Choroid plexus epithelial cell (primary cell): ENCODE measurements around the gene SERPINA4.
A peak's percentile ranks its signal among the peaks of the same experiment; 100 is the strongest.

Experiments used
- DNase-seq: peaks from one replicate; pipeline ENCODE4 v3.0.0-alpha.2; 2010; ENCODE audit warnings: low read depth
- H3K4me3 ChIP-seq: 2 replicates; pipeline ENCODE4 v1.5.1; 2011; ENCODE audit warnings: low read depth, mild to moderate bottlenecking, control low read depth, low read length, moderate library complexity
- CTCF ChIP-seq: conservative IDR thresholded peaks from 2 replicates; pipeline ENCODE4 v1.5.1; 2011; ENCODE audit warnings: low read depth, mild to moderate bottlenecking, control low read depth, inconsistent platforms, low read length, moderate library complexity

Gene SERPINA4

GRCh38 chr14:94591871-94592270, 30.6 kb downstream of the SERPINA4 start:
- no peak overlapping the region for H3K4me3 ChIP-seq
- TF ChIP-seq CTCF: no peak

GRCh38 chr14:94592457-94592856, 31.2 kb downstream of the SERPINA4 start:
- no peak for DNase-seq
- no peak overlapping the region for H3K4me3 ChIP-seq
- no peak for TF ChIP-seq CTCF

More at GRCh38 chr14:94591871-94592270, 30.6 kb downstream of the SERPINA4 start:
- no peak for DNase-seq

GRCh38 chr14:94593376-94593748, 32.1 kb downstream of the SERPINA4 start:
- no peak for TF ChIP-seq CTCF
- H3K4me3 ChIP-seq: no peak overlapping the region
- no peak for DNase-seq

- TF ChIP-seq CTCF: no peak
- peak; percentile 44 for DNase-seq
- H3K4me3 ChIP-seq: no peak overlapping the region
Measured at GRCh38 chr14:94593749-94594431, 32.6 kb downstream of the SERPINA4 start.

- no peak for DNase-seq
- H3K4me3 ChIP-seq: no peak overlapping the region
- no peak for TF ChIP-seq CTCF
Measured at GRCh38 chr14:94594441-94594840, 33.2 kb downstream of the SERPINA4 start.

GRCh38 chr14:94595912-94596311, 34.7 kb downstream of the SERPINA4 start:
- no peak overlapping the region for H3K4me3 ChIP-seq
- TF ChIP-seq CTCF: no peak
- no peak for DNase-seq

GRCh38 chr14:94596361-94596760, 35.1 kb downstream of the SERPINA4 start:
- no peak for DNase-seq
- H3K4me3 ChIP-seq: no peak overlapping the region
- no peak for TF ChIP-seq CTCF
